DND-41 (cell line): ENCODE results near the gene CSNK1E.

ENCODE experiments used
- ATAC-seq: fragments of 200-7000 bp; cut with Tn5 transposase; 3 replicates; pipeline ENCODE4 v1.9.1; 2021; ENCODE audit warnings: low read depth; ENCODE audit not compliant: insufficient read depth
- DNase-seq: peaks from one replicate; pipeline ENCODE4 v3.0.0-alpha.2; 2020
- H2AFZ ChIP-seq: 2 replicates; pipeline ENCODE4 v1.6.0; 2012; ENCODE audit warnings: low read depth, low read length
- H3K27ac ChIP-seq: 2 replicates; pipeline ENCODE4 v1.5.1; 2012; ENCODE audit warnings: low read length, inconsistent platforms
- H3K27me3 ChIP-seq: fragments of 200-600 bp; sonication (generic); 2 replicates; pipeline ENCODE4 v1.6.0; 2012; ENCODE audit warnings: low read length, mild to moderate bottlenecking, inconsistent platforms; ENCODE audit not compliant: insufficient read depth, poor library complexity
- H3K36me3 ChIP-seq: 2 replicates; pipeline ENCODE4 v1.5.1; 2012; ENCODE audit warnings: low read length, inconsistent platforms; ENCODE audit not compliant: insufficient read depth
- H3K4me1 ChIP-seq: 2 replicates; pipeline ENCODE4 v1.5.1; 2012; ENCODE audit warnings: mild to moderate bottlenecking, low read length; ENCODE audit not compliant: insufficient read depth
- H3K4me2 ChIP-seq: 2 replicates; pipeline ENCODE4 v1.6.0; 2012; ENCODE audit warnings: mild to moderate bottlenecking, moderate library complexity, low read length, inconsistent platforms; ENCODE audit not compliant: insufficient read depth
- H3K4me3 ChIP-seq, 2 experiments: fragments of 200-600 bp in 1 of 2; shearing (Covaris generic) in 1 of 2; 2 replicates each; pipeline ENCODE4 v1.5.1; 2012 to 2016; ENCODE audit warnings: inconsistent platforms in 2 of 2, low read length in 2 of 2, mild to moderate bottlenecking in 2 of 2, low read depth in 1 of 2, moderate library complexity in 1 of 2
- H3K79me2 ChIP-seq: 2 replicates; pipeline ENCODE4 v1.6.0; 2012; ENCODE audit warnings: low read length, inconsistent platforms; ENCODE audit not compliant: insufficient read depth
- H3K9ac ChIP-seq: 2 replicates; pipeline ENCODE4 v1.6.0; 2012; ENCODE audit warnings: low read depth, mild to moderate bottlenecking, inconsistent platforms, low read length, moderate library complexity
- H3K9me3 ChIP-seq: 2 replicates; pipeline ENCODE4 v1.5.1; 2012; ENCODE audit warnings: low read length, moderate library complexity, mild to moderate bottlenecking, inconsistent platforms; ENCODE audit not compliant: insufficient read depth, severe bottlenecking
- H4K20me1 ChIP-seq: 2 replicates; pipeline ENCODE4 v1.6.0; 2012; ENCODE audit warnings: low read length; ENCODE audit not compliant: insufficient read depth
- EZH2 ChIP-seq: IDR thresholded peaks from 3 replicates; pipeline ENCODE4 v1.6.1; 2012; ENCODE audit warnings: borderline replicate concordance, low read depth, mild to moderate bottlenecking, moderate library complexity, low read length, inconsistent platforms; ENCODE audit not compliant: severe bottlenecking
- TF ChIP-seq, protein P1 (sequence below): IDR thresholded peaks from 2 replicates; pipeline ENCODE4 v1.5.1; 2012; ENCODE audit warnings: borderline replicate concordance, low read length, moderate library complexity, mild to moderate bottlenecking; ENCODE audit not compliant: poor library complexity, severe bottlenecking; ENCODE audit errors: extremely low read depth

CSNK1E gene

GRCh38 chr22:38335077-38335476 lies 17.8 kb upstream of the CSNK1E start:
- ATAC-seq (no peak), DNase-seq (no peak)
- H4K20me1 ChIP-seq: no peaks in the 10 kb centered on the region
- no peak overlapping the region for H3K4me2 ChIP-seq
- H3K36me3 ChIP-seq: no peaks in the 10 kb centered on the region
- no peaks in the 10 kb centered on the region for H3K79me2 ChIP-seq
- peaks cover 4% of the 10 kb centered on the region; the same call in 1 of the 2 replicates for H3K4me1 ChIP-seq
- no peak overlapping the region for H3K9ac ChIP-seq
- H2AFZ ChIP-seq: no peak overlapping the region
- H3K27me3 ChIP-seq: peaks cover 18% of the 10 kb centered on the region
- no peak overlapping the region for H3K27ac ChIP-seq
- H3K9me3 ChIP-seq: no peaks in the 10 kb centered on the region
- H3K4me3 ChIP-seq: no peak overlapping the region
- TF ChIP-seq, protein P1, sequence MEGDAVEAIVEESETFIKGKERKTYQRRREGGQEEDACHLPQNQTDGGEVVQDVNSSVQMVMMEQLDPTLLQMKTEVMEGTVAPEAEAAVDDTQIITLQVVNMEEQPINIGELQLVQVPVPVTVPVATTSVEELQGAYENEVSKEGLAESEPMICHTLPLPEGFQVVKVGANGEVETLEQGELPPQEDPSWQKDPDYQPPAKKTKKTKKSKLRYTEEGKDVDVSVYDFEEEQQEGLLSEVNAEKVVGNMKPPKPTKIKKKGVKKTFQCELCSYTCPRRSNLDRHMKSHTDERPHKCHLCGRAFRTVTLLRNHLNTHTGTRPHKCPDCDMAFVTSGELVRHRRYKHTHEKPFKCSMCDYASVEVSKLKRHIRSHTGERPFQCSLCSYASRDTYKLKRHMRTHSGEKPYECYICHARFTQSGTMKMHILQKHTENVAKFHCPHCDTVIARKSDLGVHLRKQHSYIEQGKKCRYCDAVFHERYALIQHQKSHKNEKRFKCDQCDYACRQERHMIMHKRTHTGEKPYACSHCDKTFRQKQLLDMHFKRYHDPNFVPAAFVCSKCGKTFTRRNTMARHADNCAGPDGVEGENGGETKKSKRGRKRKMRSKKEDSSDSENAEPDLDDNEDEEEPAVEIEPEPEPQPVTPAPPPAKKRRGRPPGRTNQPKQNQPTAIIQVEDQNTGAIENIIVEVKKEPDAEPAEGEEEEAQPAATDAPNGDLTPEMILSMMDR: no peak
- no peak for TF ChIP-seq EZH2

DNA sequence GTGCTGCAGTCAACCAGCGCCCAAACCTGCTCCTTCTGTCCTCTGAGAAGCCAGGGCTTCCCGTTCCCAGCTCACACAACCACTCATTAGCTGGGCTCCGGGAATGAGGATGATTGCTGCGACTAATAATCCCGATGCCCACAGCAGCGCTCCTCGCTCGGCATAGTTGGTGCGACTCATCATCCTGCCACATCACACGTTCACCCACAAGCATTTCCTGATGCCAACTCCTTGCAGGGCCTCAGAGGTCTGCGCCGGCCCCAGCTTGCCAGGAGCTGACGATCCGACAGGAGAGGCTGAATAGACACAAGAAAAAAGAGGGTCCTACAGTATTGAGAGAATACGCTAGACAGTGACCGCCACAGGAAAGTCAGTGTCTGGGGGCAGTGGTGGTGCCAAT lies 10.6 kb upstream of the CSNK1E start:
- Histone ChIP-seq H4K20me1 (no peaks in the 10 kb centered on the region), H3K79me2 (no peaks in the 10 kb centered on the region), H3K4me1 (no peaks in the 10 kb centered on the region), H3K4me2 (no peak overlapping the region), H3K9me3 (no peaks in the 10 kb centered on the region), H3K4me3 (no peak overlapping the region), H3K36me3 (no peaks in the 10 kb centered on the region), H3K9ac (no peak overlapping the region), H2AFZ (no peak overlapping the region), H3K27me3 (no peaks in the 10 kb centered on the region), H3K27ac (no peak overlapping the region)
- DNase-seq (no peak), ATAC-seq (no peak; the same call in 2 of the 3 replicates)
- no peak for TF ChIP-seq EZH2
- TF ChIP-seq, protein P1: no peak

DNA sequence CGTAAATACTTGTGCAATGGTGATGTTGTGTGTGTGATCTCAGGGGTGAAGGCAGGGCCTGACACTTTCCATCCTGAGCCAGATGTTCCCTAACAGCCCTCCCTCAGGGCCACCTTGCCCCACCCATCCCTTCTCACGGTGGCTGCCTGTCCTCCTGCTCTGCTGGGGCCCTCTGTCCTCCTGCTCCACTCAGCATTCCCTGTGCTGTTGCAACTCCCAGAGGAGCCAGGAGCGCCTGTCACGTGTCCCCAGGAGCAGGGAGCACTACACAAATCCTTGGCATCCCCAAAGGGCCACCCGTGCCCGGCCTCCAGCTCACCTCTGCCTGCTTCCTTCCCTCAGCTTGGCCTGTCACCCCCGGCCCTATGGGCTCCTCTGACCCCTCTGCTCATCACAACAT lies 10.2 kb upstream of the CSNK1E start:
- no peak overlapping the region for H3K27ac ChIP-seq
- TF ChIP-seq EZH2: no peak
- TF ChIP-seq, protein P1: no peak
- H3K9me3 ChIP-seq: no peaks in the 10 kb centered on the region
- no peak for ATAC-seq
- H3K4me1 ChIP-seq: no peaks in the 10 kb centered on the region
- no peak for DNase-seq
- H3K27me3 ChIP-seq: no peaks in the 10 kb centered on the region
- no peak overlapping the region for H3K4me2 ChIP-seq
- no peak overlapping the region for H3K9ac ChIP-seq
- H3K79me2 ChIP-seq: no peaks in the 10 kb centered on the region
- H3K4me3 ChIP-seq: no peak overlapping the region
- no peak overlapping the region for H2AFZ ChIP-seq
- no peaks in the 10 kb centered on the region for H4K20me1 ChIP-seq
- no peaks in the 10 kb centered on the region for H3K36me3 ChIP-seq

DNA sequence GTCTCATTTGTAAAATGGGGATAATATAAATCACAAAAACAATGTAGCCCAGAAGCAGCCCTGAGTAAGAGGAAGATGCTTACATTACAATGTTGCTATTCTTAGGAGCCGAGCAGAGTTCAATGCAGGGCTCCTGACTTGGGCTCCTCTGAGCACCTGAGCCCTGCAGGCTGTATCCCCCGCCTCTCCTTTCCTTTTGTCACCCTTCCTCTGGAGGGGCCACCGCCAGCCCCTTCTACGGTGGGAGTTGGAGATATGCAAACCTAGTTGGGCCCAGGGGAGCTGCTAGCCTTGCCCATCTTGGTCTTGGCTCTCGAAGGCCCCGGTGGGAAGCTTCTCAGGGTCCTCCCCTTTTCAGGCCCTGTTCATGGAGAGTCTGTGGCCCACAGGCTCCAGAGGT lies 8.4 kb upstream of the CSNK1E start:
- Histone ChIP-seq H3K27me3 (no peaks in the 10 kb centered on the region), H3K4me2 (no peak overlapping the region), H3K79me2 (no peaks in the 10 kb centered on the region), H2AFZ (no peak overlapping the region), H3K9me3 (no peaks in the 10 kb centered on the region), H3K9ac (no peak overlapping the region), H4K20me1 (no peaks in the 10 kb centered on the region), H3K27ac (no peak overlapping the region), H3K36me3 (no peaks in the 10 kb centered on the region), H3K4me1 (no peaks in the 10 kb centered on the region), H3K4me3 (no peak overlapping the region)
- ATAC-seq: no peak
- no peak for DNase-seq
- TF ChIP-seq, protein P1: no peak
- TF ChIP-seq EZH2: no peak
